HG03565 (cell line): ENCODE results near the gene ELOVL5.
"Not testable (repeated sequence)": the region's sequence is repeated elsewhere in the genome, so short reads cannot be mapped to it uniquely, and the experiment has no call there.

Source experiments
- ATAC-seq: cut with Tn5 transposase; IDR thresholded peaks from one replicate; pipeline ENCODE4 v1.9.1; 2021; ENCODE audit warnings: mild to moderate bottlenecking, moderate library complexity; ENCODE audit not compliant: unreplicated experiment

The ELOVL5 gene

GRCh38 chr6:53330137-53330536 is 18.6 kb downstream of the ELOVL5 start:
- ATAC-seq = no peak

DNA sequence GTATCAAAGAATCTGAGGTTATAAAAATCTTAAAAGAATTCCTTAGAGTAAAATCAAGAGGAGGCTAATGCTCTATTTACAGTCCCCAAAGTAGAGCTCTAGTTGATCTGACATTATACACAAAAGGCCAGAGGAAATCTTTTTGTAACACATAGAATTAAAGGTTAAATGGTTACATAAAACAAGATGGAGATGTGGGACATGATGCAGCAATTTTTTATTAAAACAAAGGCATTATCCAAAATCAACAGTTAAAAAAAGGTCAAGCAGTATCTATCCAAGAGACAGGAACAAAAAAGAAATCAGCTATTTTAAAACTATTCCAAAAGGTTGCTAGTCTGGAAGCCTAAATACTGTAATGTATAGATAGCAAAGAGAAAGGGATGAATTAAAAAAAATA is 20.4 kb downstream of the ELOVL5 start:
- no peak for ATAC-seq

- ATAC-seq = no peak
Measured at GRCh38 chr6:53327017-53327395, 21.7 kb downstream of the ELOVL5 start.

GRCh38 chr6:53326372-53327016 is 22.3 kb downstream of the ELOVL5 start:
- no peak for ATAC-seq

DNA sequence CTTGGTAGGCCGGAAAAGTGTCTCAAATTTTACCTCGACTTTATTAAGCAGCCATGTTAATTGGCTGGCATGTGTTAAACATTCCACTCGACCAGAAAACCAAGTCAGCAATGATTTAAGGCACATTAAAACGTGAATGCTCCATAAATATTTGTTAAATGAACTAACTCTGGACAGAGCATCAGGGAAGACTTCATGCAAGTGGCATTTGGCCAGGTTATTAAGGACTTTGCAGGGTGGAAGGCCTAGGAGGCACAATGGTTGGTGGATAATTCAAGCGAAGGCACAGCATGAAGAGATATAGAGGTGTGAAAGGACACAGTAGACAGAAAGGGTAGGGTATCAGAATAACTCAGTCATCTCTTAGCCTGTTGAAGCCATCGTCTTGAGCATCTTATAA is 23.0 kb downstream of the ELOVL5 start:
- ATAC-seq = no peak

GRCh38 chr6:53322188-53323029 is 26.3 kb downstream of the ELOVL5 start:
- no peak for ATAC-seq

DNA sequence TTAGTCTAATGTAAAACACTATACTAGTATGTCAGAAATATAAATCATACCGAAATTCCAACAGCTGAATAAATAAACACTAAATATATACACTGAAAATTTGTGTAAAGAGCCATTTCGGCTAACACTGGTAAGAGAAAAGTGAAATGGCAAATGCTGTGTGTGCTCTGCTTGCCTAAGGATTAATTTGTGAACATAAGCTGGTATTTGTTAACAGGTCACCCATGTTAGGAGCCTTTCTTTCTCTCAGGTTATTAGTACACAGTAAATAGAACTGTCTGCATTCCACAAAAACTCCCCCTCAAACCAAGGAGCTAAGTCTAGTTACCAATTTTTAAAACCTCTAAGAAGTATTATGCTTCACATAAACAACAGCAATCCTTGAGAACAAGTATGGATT is 27.0 kb downstream of the ELOVL5 start:
- no peak for ATAC-seq

- no peak for ATAC-seq
Measured at GRCh38 chr6:53320964-53321363, 27.8 kb downstream of the ELOVL5 start.

DNA sequence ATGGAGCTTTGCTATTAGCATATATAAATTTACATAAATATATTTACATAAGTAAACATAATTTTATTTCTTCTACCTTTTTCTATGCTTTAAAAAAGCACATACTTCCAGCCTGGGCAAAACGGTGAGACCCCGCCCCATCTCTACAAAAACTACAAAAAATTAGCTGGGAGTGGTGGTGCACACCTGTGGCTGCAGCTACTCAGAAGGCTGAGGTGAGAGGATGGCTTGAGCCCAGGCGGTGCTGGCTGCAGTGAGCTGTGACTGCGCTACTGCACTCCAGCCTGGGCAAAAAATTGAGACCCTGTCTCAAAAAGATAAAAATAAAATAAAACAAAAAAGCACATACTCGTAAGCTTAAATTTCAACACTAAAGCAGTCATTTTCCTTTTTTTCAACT is 30.3 kb downstream of the ELOVL5 start:
- ATAC-seq = no peak

DNA sequence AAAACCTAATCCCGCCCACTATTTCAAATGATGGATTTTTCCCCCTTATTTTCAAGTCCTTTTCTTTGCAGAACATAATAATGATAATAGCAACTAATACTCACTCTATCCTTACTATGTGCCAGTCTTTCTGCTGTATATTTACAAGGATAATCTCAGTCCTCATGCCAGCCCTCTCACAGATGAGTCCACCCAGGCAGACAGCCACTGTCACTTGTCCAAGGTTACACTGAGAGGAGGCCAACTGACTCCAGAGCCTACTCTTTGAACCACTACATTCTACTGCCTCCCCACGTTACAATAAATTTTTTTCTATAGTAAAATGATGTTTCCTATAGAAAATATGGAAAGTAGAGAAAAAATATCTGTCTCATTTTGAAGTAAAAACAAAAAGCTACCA is 30.9 kb downstream of the ELOVL5 start:
- ATAC-seq = no peak

GRCh38 chr6:53317299-53317698 is 31.5 kb downstream of the ELOVL5 start:
- ATAC-seq = not testable (repeated sequence)

DNA sequence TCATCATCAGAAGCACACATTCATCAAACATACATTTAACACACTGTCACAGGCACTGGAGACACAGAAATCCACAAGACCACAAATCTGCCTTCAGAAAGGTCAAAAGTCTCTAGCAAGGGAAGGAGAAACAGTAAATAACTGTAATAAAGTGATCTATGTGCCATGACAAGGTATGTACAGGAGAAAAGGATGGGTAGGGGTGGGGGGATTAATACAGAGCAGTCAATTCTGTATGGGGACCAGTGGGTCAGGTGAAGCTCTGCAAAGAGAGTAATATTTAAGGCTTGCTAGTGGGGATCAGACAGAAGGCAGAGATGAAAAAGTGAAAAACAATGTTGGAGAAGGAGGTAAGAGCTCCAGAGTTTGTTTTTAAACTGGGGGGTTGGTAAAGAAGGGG is 32.6 kb downstream of the ELOVL5 start:
- ATAC-seq = no peak

DNA sequence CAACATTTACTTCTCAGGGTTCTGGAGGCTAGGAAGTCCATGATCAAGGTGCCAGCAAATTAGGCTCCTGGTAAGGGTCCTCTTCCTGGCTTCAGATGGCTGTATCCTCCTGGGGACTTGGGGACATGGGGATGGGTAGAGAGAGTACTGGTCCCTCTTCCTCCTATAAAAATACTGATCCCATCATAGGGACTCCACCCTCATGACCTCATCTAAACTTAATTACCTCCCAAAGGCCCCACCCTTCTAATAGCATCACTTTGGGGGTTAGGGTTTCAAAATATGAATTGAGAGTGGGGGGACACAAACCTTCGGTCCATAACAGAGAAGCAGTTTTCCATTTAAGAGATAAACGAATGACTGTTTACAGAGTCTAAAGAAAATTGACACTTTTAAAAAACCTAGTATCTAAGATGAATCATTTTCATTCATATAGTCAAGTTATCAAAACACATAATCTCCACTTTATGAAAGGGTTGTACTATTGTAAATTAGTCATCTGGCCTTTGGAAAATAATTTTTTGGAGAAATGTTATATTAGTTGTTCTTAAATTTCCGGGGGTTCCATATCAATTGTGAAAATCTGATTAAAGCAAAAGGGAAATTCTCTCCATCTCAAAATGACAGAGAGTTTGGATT is 33.5 kb downstream of the ELOVL5 start:
- ATAC-seq = no peak

DNA sequence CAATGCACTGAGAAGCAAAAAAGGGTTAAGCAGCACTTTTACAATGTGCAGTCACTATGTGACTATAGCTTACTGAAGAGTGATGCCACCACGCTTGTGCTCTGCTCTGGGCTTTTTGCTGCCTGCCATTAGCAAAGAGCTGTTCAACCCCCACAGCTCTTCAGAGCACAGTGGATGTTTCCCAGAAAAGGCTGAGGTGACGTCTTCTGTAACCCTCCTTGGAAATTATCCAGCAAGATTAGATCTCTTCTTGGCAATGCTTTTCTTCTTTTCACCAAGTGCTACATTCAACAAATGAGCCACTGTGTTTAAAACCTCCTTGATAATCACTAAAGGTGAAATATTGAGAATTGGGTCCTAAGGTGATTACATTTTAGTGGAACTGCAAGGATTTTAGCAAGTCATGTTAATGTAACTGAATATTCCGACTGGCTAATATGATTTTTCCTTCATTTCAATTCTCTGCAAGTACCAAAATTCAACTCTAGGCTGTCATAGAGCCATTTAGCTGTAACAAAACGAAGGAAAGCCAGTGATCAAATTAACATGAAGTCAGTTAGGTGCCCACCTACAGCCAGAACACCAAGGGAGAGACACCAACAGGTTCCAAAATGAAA is 34.9 kb downstream of the ELOVL5 start:
- ATAC-seq = no peak

DNA sequence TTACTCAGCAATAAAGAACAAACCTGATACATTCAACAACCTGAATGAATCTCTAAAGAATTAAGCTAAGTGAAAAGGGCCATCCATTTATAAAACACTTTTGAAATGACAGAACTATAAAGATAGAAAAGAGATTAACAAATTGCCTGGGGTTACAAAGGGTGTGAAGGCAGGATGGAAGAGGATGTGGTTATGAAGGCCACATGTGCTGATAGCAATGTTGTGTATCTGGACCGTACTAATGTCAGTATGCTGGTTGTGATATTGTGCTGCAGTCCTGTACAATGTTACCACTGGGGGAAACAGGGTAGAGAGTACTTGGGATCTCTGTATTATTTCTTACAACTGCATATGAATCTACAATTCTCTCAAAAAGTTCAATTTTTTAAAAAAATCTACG is 36.4 kb downstream of the ELOVL5 start:
- ATAC-seq = peak; percentile 34

DNA sequence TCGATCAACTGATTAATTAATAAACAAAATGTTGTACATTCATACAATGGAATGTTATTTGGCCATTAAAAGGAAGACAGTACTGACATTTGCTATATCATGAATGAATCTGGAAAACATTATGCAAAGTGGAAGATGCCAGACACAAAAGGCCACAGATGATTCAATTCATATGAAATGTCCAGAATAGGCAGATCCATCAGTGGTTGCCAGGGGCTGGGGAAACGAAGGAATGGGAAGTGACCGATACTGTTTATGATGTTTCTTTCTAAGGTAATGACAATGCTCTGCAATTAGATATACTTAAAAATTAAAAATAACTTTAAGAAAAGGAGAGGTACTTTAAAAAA is 37.2 kb downstream of the ELOVL5 start:
- no peak for ATAC-seq

DNA sequence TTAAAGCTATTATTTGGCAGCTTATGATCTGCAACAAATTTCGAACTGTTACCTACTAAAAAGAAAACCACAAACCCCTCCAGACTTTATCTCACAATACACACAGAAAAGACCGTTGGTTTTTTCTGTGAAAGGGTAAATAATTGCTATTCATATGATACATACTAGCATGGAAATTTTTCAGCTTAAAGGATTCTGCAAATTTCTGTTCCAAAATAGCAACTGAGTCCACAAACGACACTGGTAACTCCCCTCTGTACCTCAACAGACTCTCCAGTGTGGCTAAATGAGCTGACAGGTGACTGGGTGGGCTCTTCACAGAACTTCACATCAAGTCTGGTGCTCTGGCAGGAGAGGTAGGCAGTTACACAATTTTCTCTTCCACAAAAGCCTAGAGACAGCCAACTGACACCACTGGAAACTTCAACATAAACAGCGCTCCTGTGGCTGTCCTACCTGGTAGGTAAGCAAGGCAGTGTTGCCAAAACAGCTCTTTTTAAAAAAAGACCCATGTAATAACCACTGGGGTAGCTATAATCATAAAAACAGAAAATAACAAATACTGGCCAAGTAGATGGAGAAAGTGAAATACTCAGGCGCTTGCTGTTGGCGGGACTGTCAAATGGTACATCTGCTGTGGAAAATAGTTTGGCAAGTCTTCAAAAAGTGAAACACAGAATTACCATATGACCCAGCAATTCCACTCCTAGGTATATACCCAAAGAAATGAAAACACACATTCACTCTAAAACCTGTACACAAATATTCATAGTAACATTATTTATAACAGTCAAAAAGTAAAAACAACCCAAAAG is 37.8 kb downstream of the ELOVL5 start:
- ATAC-seq = no peak

GRCh38 chr6:53309901-53310300 is 38.8 kb downstream of the ELOVL5 start:
- ATAC-seq = no peak

- no peak for ATAC-seq
Measured at GRCh38 chr6:53309059-53309900, 39.5 kb downstream of the ELOVL5 start.

DNA sequence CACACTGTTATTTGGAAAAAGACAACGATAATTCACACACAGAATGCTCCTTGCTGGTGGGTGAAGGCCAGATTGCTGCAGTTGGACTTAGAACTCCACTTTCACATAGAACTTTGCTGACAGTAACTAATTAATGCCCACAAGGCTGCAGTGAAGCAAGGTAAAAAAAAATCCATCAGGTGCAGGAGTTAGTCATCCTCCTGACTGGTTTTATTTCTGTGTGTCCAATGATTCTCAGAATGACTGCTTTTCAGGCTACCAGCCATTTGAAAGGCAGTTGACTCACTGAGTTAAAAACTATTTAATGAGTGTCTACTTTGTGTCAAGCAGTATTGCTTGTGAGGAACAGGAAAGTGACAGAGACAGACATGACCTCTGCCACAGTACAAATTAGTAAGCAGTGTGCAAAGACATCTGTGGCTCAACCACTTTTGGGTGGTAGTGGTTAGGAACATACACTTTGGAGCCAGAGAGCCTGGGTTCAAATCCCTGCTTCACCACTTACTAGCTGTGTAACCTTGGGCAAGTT is 41.9 kb downstream of the ELOVL5 start:
- peak; percentile 70 for ATAC-seq
